B cell (primary cell): ENCODE data around the gene MRPS23. TPM values are rescaled to one million over a fixed set of nuclear protein-coding genes. Genes with fewer than 3 reads are reported as not detected.

Experiments
- ATAC-seq: fragments of 200-7000 bp; cut with Tn5 transposase; one replicate; pipeline ENCODE4 v1.10.0; 2021; ENCODE audit warnings: low read depth, mild to moderate bottlenecking, moderate number of reproducible peaks, moderate library complexity
- CTCF ChIA-PET: fragments of 350-600 bp; sonication (Branson Sonifier 250); formaldehyde crosslinking; loops from one replicate; lab custom pipeline; 2021; ENCODE audit warnings: antibody characterized with exemption, inconsistent platforms; lab: Charles Lee
- POLR2A ChIA-PET: fragments of 350-600 bp; sonication (Branson Sonifier 250); formaldehyde crosslinking; loops from one replicate; lab custom pipeline; 2021; ENCODE audit warnings: antibody characterized with exemption; lab: Charles Lee
- DNase-seq: peaks from one replicate; pipeline ENCODE4 v3.0.0; 2013
- H2AFZ ChIP-seq: 2 replicates; pipeline ENCODE4 v1.6.1; 2012; ENCODE audit warnings: mild to moderate bottlenecking, low read depth, low read length; ENCODE audit not compliant: insufficient read depth, poor library complexity, severe bottlenecking
- H3K27ac ChIP-seq, 2 donors: 1 replicate in 1 of 2; 2 replicates in 1 of 2; pipeline ENCODE4 v1.5.1; 2012 to 2013; ENCODE audit warnings: low read length in 2 of 2, mild to moderate bottlenecking in 2 of 2, moderate library complexity in 1 of 2
- H3K27me3 ChIP-seq, 4 experiments: fragments of 200-600 bp in 1 of 4; sonication (generic) in 1 of 4; replicated peaks in 1 of 4; 1 replicate in 2 of 4; 2 replicates in 2 of 4; pipeline versions ENCODE4 v1.6.1 to v1.7.0; 2013 to 2016; ENCODE audit warnings: low read length in 3 of 4, mild to moderate bottlenecking in 2 of 4, mixed read lengths in 1 of 4, moderate library complexity in 1 of 4; ENCODE audit not compliant: insufficient read depth in 4 of 4, control insufficient read depth in 3 of 4; ENCODE audit errors: control extremely low read depth in 1 of 4
- H3K36me3 ChIP-seq, 2 experiments: replicated peaks in 1 of 2; 1 replicate in 1 of 2; 2 replicates in 1 of 2; pipeline versions ENCODE4 v1.6.1 to v1.7.1; 2013; ENCODE audit warnings: low read length in 1 of 2; ENCODE audit not compliant: insufficient read depth in 2 of 2, control insufficient read depth in 1 of 2; ENCODE audit errors: control extremely low read depth in 1 of 2, extremely low read depth in 1 of 2
- H3K4me1 ChIP-seq, 2 donors: fragments of 200-600 bp in 1 of 2; sonication (generic) in 1 of 2; 1 replicate in 1 of 2; 2 replicates in 1 of 2; pipeline versions ENCODE4 v1.5.1 to v1.6.1; 2013 to 2017; ENCODE audit warnings: low read length in 2 of 2; ENCODE audit not compliant: control insufficient read depth in 2 of 2, insufficient read depth in 2 of 2
- H3K4me2 ChIP-seq: replicated peaks from 2 replicates; pipeline ENCODE3; 2012; ENCODE audit warnings: mild to moderate bottlenecking, low read depth, low read length; ENCODE audit not compliant: poor library complexity, severe bottlenecking
- H3K4me3 ChIP-seq, 5 experiments: fragments of 200-600 bp in 1 of 5; sonication (generic) in 1 of 5; 1 replicate in 3 of 5; 2 replicates in 2 of 5; pipeline versions ENCODE4 v1.5.1 to v1.7.0; 2011 to 2016; ENCODE audit warnings: low read length in 4 of 5, mild to moderate bottlenecking in 4 of 5, low read depth in 2 of 5, control low read depth in 1 of 5, moderate library complexity in 1 of 5; ENCODE audit not compliant: insufficient read depth in 1 of 5; ENCODE audit errors: control extremely low read depth in 1 of 5, extremely low read depth in 1 of 5
- H3K79me2 ChIP-seq: fragments of 200-600 bp; sonication (generic); one replicate; pipeline ENCODE4 v1.6.0; 2016; ENCODE audit warnings: low read length; ENCODE audit not compliant: control insufficient read depth, insufficient read depth
- H3K9ac ChIP-seq: fragments of 200-600 bp; sonication (generic); 2 replicates; pipeline ENCODE4 v1.6.1; 2017; ENCODE audit warnings: mild to moderate bottlenecking, low read length, moderate library complexity
- H3K9me3 ChIP-seq, 3 donors: one replicate each; pipeline versions ENCODE4 v1.6.1 to v1.7.1; 2013; ENCODE audit warnings: low read length in 2 of 3; ENCODE audit not compliant: control insufficient read depth in 2 of 3, insufficient read depth in 1 of 3; ENCODE audit errors: control extremely low read depth in 1 of 3
- H4K20me1 ChIP-seq: 2 replicates; pipeline ENCODE4 v1.6.0; 2012; ENCODE audit warnings: mild to moderate bottlenecking, low read length; ENCODE audit not compliant: insufficient read depth, control insufficient read depth, poor library complexity, severe bottlenecking
- H3K27ac Mint-ChIP-seq: one replicate; pipeline ENCODE4 v1.8.0; 2021; ENCODE audit warnings: mixed read lengths
- H3K27me3 Mint-ChIP-seq: one replicate; pipeline ENCODE4 v1.8.0; 2021; ENCODE audit warnings: mixed read lengths
- H3K4me1 Mint-ChIP-seq: one replicate; pipeline ENCODE4 v1.8.0; 2021; ENCODE audit warnings: mixed read lengths
- H3K4me3 Mint-ChIP-seq: one replicate; pipeline ENCODE4 v1.8.0; 2021; ENCODE audit warnings: mixed read lengths
- H3K9me3 Mint-ChIP-seq: one replicate; pipeline ENCODE4 v1.8.0; 2022; ENCODE audit warnings: mixed read lengths; ENCODE audit not compliant: insufficient read depth
- EZH2 ChIP-seq: IDR thresholded peaks from 2 replicates; pipeline ENCODE4 v1.6.1; 2012; ENCODE audit warnings: borderline replicate concordance, low read depth, mild to moderate bottlenecking, moderate library complexity, low read length; ENCODE audit not compliant: insufficient read depth, poor library complexity, severe bottlenecking
- WGBS: methylation state at CpG from one replicate; pipeline ENCODE4 v1.1.5; 2013; ENCODE audit warnings: missing lambda C conversion rate; ENCODE audit not compliant: insufficient coverage; 5-methylcytosine and 5-hydroxymethylcytosine counted together
- intact Hi-C: fragments of 100-400 bp; cut with micrococcal nuclease; formaldehyde crosslinking; loops from one replicate; pipeline ENCODE4 v1.10.0; 2022
- polyA plus RNA-seq: library from polyadenylated mRNA; depleted of rRNA; stranded (reverse); fragments of >200 nt; gene quantifications from 2 replicates; pipeline ENCODE4 v1.2.3, GENCODE V29; 2012
- total RNA-seq, 2 donors: library from RNA; stranded (reverse); fragments of 120-200 nt in 1 of 2; gene quantifications; 1 replicate in 1 of 2; 2 replicates in 1 of 2; pipeline versions ENCODE4 v1.2.3 to v1.2.4, GENCODE V29; 2013 to 2022
- TF ChIP-seq, protein P1 (sequence below): fragments of 200-600 bp; IDR thresholded peaks from one replicate; pipeline ENCODE4 v1.8.0; 2022; ENCODE audit warnings: antibody characterized with exemption, mild to moderate bottlenecking

MRPS23 gene
- total and polyA plus RNA-seq, 2 donors (not counting 1 experiment from before 2014, with no cell fraction given) = 10.3 to 25.4 TPM

DNA sequence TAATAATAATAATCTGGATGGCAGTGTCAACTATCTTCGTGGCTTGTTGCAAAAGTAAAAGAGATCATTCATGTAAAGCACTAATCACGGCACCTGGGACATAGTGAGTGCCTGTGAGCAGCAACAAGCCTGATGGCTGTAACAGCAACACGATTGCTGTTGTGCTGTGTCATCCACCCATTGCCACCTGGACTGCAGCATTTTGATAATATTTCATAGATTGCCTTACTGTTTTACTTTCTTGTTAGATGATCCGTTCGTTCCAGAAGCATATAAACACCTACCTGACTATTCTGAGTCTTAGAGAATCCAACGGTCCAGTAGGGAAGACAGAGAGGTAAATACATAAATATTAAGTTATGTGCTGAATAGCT, 3.1 kb upstream of the MRPS23 start:
- no peak overlapping the region for H3K4me2 ChIP-seq
- WGBS = 25% methylated on average over 2 of the region's 6 CpGs
- intact Hi-C loops = loop anchor here (5.0 to 10.0 kb wide), 3 partner anchors 84 to 662 kb away; partner anchors contain the start of genes MKS1 and MTMR4
- CTCF ChIA-PET = interaction anchor here (0.8 to 18.1 kb wide), 4 partner anchors 18 to 141 kb away, joined by 3 to 468 read pairs (median 4); partner anchors contain the start of gene VEZF1
- no peaks in the 10 kb centered on the region for H3K9me3 ChIP-seq
- H3K4me3 Mint-ChIP-seq = no peak overlapping the region
- no peak overlapping the region for H3K27ac ChIP-seq
- H3K9ac ChIP-seq = no peak overlapping the region
- TF ChIP-seq, protein P1, sequence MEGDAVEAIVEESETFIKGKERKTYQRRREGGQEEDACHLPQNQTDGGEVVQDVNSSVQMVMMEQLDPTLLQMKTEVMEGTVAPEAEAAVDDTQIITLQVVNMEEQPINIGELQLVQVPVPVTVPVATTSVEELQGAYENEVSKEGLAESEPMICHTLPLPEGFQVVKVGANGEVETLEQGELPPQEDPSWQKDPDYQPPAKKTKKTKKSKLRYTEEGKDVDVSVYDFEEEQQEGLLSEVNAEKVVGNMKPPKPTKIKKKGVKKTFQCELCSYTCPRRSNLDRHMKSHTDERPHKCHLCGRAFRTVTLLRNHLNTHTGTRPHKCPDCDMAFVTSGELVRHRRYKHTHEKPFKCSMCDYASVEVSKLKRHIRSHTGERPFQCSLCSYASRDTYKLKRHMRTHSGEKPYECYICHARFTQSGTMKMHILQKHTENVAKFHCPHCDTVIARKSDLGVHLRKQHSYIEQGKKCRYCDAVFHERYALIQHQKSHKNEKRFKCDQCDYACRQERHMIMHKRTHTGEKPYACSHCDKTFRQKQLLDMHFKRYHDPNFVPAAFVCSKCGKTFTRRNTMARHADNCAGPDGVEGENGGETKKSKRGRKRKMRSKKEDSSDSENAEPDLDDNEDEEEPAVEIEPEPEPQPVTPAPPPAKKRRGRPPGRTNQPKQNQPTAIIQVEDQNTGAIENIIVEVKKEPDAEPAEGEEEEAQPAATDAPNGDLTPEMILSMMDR = no peak
- TF ChIP-seq EZH2 = no peak
- peaks cover 19% of the 10 kb centered on the region for H3K79me2 ChIP-seq
- H3K27me3 Mint-ChIP-seq = peaks cover under 1% of the 10 kb centered on the region
- peaks cover 10% of the 10 kb centered on the region for H4K20me1 ChIP-seq
- H3K4me3 ChIP-seq = no peak overlapping the region
- no peaks in the 10 kb centered on the region for H3K9me3 Mint-ChIP-seq
- peaks cover 0 to 4% (median 0%) of the 10 kb centered on the region in 4 experiments for H3K27me3 ChIP-seq
- peaks cover 17 to 25% of the 10 kb centered on the region in 2 donors for H3K4me1 ChIP-seq
- ATAC-seq (no peak), DNase-seq (no peak)
- POLR2A ChIA-PET = no interaction called here
- H3K4me1 Mint-ChIP-seq = peaks cover 34% of the 10 kb centered on the region
- H2AFZ ChIP-seq = no peak overlapping the region
- no peak overlapping the region for H3K27ac Mint-ChIP-seq
- peaks cover 0 to 4% of the 10 kb centered on the region in 2 experiments for H3K36me3 ChIP-seq
